IPS-11a (cell line): ENCODE data around the gene UNC5B.
"Not testable (repeated sequence)": the region's sequence is repeated elsewhere in the genome, so short reads cannot be mapped to it uniquely, and the experiment has no call there.

ENCODE experiments used
- H3K4me3 ChIP-seq: one replicate; pipeline ENCODE4 v1.5.1; 2013; ENCODE audit warnings: low read depth, low read length, control low read depth

Gene UNC5B

GRCh38 chr10:71265618-71266146 is 53.3 kb downstream of the UNC5B start:
- H3K4me3 ChIP-seq: no peak overlapping the region

GRCh38 chr10:71266147-71266917 is 54.0 kb downstream of the UNC5B start:
- no peak overlapping the region for H3K4me3 ChIP-seq

GRCh38 chr10:71266918-71267442 is 54.6 kb downstream of the UNC5B start:
- H3K4me3 ChIP-seq: no peak overlapping the region

- no peak overlapping the region for H3K4me3 ChIP-seq
Measured at GRCh38 chr10:71267508-71268240, 55.3 kb downstream of the UNC5B start.

GRCh38 chr10:71268247-71268691 is 55.9 kb downstream of the UNC5B start:
- no peak overlapping the region for H3K4me3 ChIP-seq

- no peak overlapping the region for H3K4me3 ChIP-seq
Measured at GRCh38 chr10:71268758-71269157, 56.4 kb downstream of the UNC5B start.

- H3K4me3 ChIP-seq: no peak overlapping the region
Measured at GRCh38 chr10:71269301-71270288, 57.2 kb downstream of the UNC5B start.

GRCh38 chr10:71270301-71271220 is 58.2 kb downstream of the UNC5B start:
- no peak overlapping the region for H3K4me3 ChIP-seq

- no peak overlapping the region for H3K4me3 ChIP-seq
Measured at GRCh38 chr10:71271662-71272055, 59.3 kb downstream of the UNC5B start.

- no peak overlapping the region for H3K4me3 ChIP-seq
Measured at GRCh38 chr10:71272056-71272771, 59.8 kb downstream of the UNC5B start.

GRCh38 chr10:71272974-71273373 is 60.6 kb downstream of the UNC5B start:
- H3K4me3 ChIP-seq: not testable (repeated sequence)

- H3K4me3 ChIP-seq: no peak overlapping the region
Measured at GRCh38 chr10:71273506-71273905, 61.1 kb downstream of the UNC5B start.

GRCh38 chr10:71274901-71275796 is 62.8 kb downstream of the UNC5B start:
- no peak overlapping the region for H3K4me3 ChIP-seq

GRCh38 chr10:71276873-71277272 is 64.5 kb downstream of the UNC5B start:
- H3K4me3 ChIP-seq: no peak overlapping the region

- H3K4me3 ChIP-seq: no peak overlapping the region
Measured at GRCh38 chr10:71277914-71278665, 65.7 kb downstream of the UNC5B start.

GRCh38 chr10:71278691-71279588 is 66.6 kb downstream of the UNC5B start:
- no peak overlapping the region for H3K4me3 ChIP-seq
